H1 (cell line): ENCODE results near the gene DPYSL4. TPM values are rescaled to one million over a fixed set of nuclear protein-coding genes. Genes with fewer than 3 reads are reported as not detected.
A peak's percentile ranks its signal among the peaks of the same experiment; 100 is the strongest.

Source experiments
- RAD21 ChIP-seq, 2 experiments: IDR thresholded peaks in 1 of 2; conservative IDR thresholded peaks in 1 of 2; 2 replicates each; pipeline ENCODE4 v1.6.1; 2011; ENCODE audit warnings: low read depth in 2 of 2, low read length in 2 of 2, improper control_type of control experiment in 1 of 2, inconsistent platforms in 1 of 2, mild to moderate bottlenecking in 1 of 2, moderate library complexity in 1 of 2
- SP2 ChIP-seq: IDR thresholded peaks from 2 replicates; pipeline ENCODE4 v1.6.1; 2012; ENCODE audit warnings: mild to moderate bottlenecking, low read length, inconsistent platforms
- SRF ChIP-seq: IDR thresholded peaks from 2 replicates; pipeline ENCODE4 v1.6.1; 2011; ENCODE audit warnings: mild to moderate bottlenecking, low read depth, low read length, moderate library complexity
- polyA plus RNA-seq, 7 experiments: library from polyadenylated mRNA; depleted of rRNA in 3 of 7; stranded (reverse) in 5 of 7; unstranded in 2 of 7; fragments of >200 nt in 5 of 7; fragments of 200-250 nt in 2 of 7; gene quantifications; 1 replicate in 5 of 7; 2 replicates in 1 of 7; 4 replicates in 1 of 7; pipeline versions ENCODE4 v1.2.1 to v1.2.3, GENCODE V29; 2011 to 2013; ENCODE audit warnings: missing spikeins in 2 of 7, mixed read lengths in 2 of 7
- total RNA-seq: library from RNA; stranded (reverse); fragmentation: NEBNext Ultra II Directional; extraction: Animal tissue kit (Norgen Biotek cat#: 25700); gene quantifications from 2 replicates; pipeline ENCODE4 v1.2.1, GENCODE V29; 2021

Gene DPYSL4
- total and polyA plus RNA-seq, 2 of the 8 experiments (the other 6 are each of a cell fraction or from before 2014, with no cell fraction given): 12.9 to 15.2 TPM

GRCh38 chr10:132204781-132205473, 18.2 kb downstream of the DPYSL4 start (continued):
- peak; percentile 17 to 50; a peak in 3 of 4 replicates for TF ChIP-seq RAD21 (IDR thresholded peaks at IDR 0.05 in 1 of 2, conservative IDR thresholded peaks at IDR 0.05 in 1 of 2; ENCODE audit: low read depth in 2 of 2, low read length in 2 of 2)
- TF ChIP-seq SP2: no peak
- no peak for TF ChIP-seq SRF
